Hypothalamus (tissue), 51 donors: ENCODE results near the gene HMGXB3.
"Not testable (repeated sequence)": the region's sequence is repeated elsewhere in the genome, so short reads cannot be mapped to it uniquely, and the experiment has no call there.

ENCODE experiments used
- DNase-seq, 51 donors: peaks; one replicate each; lab custom pipeline; 2025; lab: John Stamatoyannopoulos, UW

Gene HMGXB3

GRCh38 chr5:150020249-150020648 is 19.7 kb downstream of the HMGXB3 start:
- DNase-seq = no peak

DNA sequence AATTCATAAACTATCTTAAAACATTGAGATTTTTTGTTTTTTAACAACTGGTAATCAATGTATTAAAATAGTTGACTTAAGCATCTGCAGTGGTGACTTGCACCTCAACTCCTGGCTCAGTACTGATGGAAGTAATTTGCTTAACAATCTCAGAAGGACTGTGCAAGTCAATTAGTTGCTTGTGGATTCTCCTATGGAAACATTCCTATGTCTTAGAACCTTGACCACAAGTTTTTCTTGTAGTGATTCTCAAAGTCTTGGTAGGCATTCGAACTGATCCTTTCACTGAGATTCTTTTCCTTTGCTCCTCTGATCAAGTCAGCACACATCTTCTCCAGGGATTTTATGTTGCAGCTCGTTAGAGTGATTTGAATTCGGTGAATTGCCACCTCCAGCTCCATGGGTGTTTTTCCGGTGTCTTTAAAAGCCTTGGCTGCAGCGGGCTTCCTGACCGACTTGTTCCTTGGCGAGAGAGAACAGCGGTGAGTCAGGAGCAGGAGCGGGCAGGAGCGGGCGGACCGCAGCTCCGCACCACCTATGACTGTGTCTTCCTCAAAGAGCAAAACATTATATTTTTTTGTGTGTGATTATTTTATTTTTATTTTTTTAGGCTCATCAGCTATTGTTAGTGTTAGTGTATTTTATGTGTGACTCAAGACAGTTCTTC is 21.1 kb downstream of the HMGXB3 start:
- DNase-seq = peak in 4 of 51 donors; percentile 7 to 38 (median 16)

DNA sequence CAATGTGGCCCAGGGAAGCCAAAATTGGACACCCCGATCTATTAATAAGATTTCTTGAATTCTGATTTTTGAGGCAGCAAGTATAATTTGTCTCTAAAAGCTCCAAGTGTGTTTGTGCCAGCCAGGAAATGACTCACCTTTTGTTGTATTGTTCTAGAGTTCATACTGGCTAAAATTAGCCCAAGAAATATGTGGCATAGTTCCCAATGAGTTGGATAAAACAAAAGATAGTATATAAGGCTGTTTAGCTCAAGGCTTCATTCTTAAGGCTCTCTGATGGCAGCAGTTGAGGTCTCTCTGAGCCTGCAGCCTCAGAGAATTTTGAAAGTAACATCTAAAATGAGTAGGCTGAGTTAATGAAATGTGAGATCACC is 21.6 kb downstream of the HMGXB3 start:
- DNase-seq = peak in 1 of 51 donors; percentile 36

DNA sequence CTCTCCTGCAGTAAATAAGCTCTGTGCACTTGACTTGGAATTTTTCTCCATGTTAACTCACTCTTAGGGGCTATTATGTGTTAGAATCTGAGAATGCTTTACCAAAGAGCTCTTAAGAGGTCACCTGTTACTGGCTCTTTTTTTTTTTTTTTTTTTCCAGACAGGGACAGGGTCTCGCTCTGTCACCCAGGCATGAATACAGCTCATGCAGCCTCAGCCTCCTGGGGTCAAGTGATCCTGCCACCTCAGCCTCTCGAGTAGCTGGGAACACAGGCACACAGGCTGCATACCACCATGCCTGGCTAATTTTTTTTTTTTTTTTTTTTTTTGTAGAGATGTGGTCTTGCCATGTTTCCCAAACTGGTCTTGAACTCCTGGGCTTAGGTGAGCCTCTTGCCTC is 22.1 kb downstream of the HMGXB3 start:
- no peak for DNase-seq

DNA sequence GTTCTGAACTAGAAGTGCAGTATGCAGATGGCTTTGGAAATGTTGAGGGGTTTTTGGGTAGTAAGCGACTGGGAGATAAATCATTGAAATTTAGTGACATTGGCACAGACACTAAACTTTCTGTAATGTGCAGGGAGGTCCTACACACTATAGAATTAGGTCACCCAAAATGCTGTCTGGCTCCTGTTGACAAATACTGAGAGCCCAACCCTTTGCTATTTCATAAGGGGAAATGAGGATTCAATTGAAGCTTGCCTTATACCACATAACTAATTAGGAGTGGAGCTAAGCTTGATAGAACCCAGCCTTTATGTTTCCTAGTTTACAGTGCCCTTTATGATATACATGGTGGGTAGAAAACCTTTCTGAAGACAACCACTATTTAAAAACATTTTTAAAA is 22.6 kb downstream of the HMGXB3 start:
- DNase-seq = no peak

DNA sequence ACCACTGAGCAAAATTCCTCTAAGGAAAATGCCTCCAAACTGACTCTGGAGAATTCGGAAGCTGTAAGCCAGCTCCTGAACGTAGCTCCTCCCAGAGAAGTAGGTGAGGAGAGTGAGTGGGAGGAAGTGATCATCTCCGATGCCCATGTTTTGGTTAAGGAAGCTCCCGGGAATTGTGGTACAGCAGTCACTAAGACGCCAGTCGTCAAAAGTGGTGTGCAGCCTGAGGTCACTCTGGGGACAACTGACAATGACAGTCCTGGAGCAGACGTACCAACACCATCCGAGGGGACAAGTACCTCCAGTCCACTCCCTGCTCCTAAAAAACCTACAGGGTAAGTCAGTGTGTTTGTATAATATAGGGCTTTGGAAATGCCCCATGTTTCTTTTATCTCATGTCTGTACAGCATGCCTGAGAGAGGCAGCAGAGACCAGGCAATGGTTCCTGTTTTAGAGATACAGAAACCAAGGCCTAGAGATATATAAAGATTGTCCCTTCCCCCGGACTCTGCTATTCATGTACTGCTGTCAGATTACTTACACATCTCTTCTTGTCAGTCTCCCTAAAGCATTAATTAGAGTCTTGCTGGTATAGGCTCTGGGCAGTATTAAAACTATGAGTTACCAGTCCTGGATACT is 23.9 kb downstream of the HMGXB3 start:
- peak in 1 of 51 donors; percentile 13 for DNase-seq

- DNase-seq = no peak
Measured at GRCh38 chr5:150026682-150027172, 26.2 kb downstream of the HMGXB3 start.

GRCh38 chr5:150028047-150028446 is 27.5 kb downstream of the HMGXB3 start:
- DNase-seq = not testable (repeated sequence)

DNA sequence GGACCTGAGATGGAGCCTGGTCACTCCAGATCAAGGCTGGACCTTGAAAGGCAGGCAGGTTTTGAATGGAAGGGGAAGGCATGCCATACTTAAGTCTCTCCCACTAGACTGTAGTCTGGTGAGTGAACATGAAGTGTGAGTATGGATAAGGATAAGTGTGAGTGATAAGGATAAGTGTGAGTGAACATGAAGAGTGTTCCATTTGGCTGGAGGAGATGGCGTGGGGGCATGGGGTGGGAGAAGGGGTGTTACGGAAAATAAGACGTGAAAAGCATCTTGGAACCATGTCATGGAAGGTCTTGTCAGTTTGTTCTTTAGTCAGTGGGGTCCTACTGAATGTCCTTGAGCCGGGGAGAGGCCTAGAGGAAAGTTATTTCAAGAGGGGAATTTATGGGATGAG is 32.8 kb downstream of the HMGXB3 start:
- no peak for DNase-seq

- no peak for DNase-seq
Measured at GRCh38 chr5:150034662-150035061, 34.1 kb downstream of the HMGXB3 start.

GRCh38 chr5:150035139-150035895 is 34.8 kb downstream of the HMGXB3 start:
- DNase-seq = no peak

DNA sequence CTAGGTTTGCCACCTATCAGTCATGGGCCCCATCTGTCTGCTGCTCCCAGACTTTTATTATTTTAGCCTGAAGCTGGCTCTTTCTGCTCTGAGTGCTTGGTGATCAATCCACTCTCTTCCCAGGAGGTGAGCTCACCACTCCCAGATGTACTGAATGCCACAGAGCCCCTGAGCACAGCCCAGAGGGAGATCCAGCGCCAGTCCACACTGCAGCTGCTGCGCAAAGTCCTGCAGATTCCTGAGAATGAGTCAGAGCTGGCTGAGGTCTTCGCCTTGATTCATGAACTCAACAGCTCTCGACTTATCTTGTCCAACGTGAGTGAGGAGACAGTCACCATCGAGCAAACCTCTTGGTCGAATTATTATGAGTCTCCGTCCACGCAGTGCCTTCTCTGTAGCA is 36.0 kb downstream of the HMGXB3 start:
- no peak for DNase-seq

DNA sequence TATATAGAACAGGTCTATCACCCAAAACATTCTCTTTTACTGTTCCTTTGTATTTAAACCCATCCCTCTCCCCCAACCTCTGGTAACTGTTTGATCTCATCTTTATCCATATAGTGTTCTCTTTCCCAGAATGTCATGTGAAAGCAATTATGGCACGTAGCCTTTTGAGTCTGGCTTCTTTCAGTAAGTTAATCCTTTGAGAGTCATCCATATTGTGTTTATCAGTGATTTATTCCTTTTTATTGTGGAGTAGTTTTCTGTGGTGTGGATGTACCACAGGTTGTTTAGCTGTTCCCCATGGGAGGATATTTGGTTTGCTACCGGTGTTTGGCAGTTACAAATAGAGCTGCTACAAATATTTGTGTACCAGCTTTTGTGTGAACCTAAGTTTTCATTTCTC is 38.0 kb downstream of the HMGXB3 start:
- DNase-seq = no peak

DNA sequence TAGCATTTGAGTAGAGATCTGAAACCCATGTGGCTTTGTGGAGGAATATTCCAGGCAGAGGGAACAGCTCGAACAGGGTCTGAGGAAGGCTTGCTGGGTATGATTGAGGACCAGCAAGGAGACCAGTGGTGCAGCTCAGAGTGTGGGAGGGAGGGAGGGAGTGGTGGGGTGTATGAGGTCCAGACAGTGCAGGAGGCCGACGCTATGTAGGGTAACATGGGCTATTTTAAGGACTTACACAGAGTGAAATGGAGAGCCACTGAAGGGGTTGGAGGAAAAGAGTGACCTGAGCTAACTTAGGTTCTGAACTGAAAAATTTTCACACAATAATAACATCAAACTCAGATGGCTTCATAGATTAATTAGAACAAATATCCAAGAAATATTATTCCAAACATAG is 41.9 kb downstream of the HMGXB3 start:
- no peak for DNase-seq

DNA sequence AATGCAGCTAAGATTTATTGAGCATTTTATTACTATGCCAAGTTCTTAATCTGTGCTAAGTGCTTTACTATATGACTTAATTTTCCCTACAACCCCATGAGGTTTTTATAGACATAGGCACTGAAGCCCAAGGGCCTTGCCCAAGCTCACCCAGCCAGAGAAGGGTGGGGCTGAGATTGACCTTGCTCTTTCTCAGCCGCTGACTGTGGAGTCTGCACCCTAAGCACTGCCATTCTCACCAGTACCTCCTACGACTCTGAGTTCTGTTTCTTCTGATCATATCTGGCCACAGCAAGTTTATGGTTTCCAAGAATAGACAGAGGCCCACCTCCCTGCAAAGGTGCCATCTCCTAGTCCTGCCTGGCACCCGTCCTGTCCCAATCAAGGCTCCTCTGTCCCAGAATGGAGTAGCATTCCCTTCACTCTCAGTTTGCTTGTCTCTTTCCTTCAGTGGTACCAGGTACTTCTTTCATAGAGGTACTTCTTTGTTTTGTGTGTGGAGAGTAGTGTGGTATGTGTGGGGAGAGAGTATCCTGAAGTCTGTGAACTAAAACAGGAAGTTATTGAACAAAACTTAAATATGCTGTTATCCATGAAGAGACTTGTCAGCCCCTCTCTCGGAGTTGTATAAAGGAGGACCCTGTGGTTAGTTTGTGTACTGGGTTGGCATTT is 43.3 kb downstream of the HMGXB3 start:
- DNase-seq = no peak

GRCh38 chr5:150044329-150044681 is 43.8 kb downstream of the HMGXB3 start:
- no peak for DNase-seq

GRCh38 chr5:150044712-150045111 is 44.2 kb downstream of the HMGXB3 start:
- no peak for DNase-seq

DNA sequence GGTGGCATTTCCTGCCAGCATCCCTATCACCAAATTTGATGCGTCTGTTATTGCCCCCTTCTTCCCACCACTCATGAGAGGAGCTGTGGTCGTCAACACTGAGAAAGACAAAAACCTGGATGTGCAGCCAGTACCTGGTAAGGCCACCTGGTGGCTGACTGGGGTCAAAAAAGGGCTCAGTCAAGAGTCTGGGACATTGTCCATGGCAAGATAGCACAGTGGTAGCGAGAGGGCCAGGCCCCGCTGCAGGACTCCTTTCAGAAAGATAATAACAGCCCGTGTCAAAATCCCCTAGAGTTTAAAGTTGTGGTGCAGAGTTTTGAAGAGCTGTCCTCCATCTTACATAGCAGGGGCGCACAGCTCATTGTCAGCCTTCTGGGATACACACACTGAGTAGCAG is 45.0 kb downstream of the HMGXB3 start:
- no peak for DNase-seq

DNA sequence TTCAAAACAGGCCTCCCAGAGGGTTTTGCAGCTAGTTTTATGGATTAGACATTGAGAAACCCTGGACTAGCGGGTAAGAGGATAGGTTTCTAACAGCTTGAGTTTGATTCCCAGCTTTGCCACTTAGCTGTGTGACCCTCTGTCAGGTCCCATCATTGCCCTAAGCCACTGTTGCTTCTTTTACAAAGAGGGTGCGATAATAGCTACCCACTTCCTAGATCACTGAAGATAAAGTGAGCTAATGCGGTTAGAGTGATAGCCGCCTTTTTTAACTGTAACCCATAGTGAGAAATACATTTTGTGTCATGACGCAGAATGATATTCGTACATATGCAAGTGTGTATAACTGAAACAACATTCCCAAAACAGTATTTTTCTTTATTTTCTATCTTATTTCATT is 45.5 kb downstream of the HMGXB3 start:
- no peak for DNase-seq

DNA sequence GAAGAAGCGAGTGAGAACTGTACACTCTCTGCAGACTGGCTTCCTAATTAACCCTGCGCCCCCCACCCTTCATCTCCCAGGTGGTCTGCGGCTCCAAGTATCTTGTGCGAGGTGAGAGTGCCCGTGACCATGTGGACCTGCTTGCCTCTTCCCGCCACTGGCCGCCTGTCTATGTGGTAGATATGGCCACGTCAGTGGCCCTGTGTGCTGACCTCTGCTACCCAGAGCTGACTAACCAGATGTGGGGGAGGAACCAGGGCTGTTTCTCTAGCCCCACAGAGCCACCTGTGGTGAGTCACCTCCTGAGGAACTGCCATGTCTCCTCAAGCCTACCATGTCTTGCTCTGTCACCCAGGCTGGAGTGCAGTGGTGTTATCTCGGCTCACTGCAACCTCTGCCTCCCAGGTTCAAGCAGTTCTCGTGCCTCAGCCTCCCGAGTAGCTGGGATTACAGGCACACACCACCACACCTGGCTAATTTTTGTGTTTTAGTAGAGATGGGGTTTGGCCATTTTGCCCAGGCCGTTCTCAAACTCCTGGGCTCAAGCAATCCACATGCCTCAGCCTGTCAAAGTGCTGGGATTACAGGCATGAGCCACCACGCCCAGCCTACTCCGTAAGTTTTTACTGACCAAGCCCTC is 49.8 kb downstream of the HMGXB3 start:
- DNase-seq = not testable (repeated sequence)

DNA sequence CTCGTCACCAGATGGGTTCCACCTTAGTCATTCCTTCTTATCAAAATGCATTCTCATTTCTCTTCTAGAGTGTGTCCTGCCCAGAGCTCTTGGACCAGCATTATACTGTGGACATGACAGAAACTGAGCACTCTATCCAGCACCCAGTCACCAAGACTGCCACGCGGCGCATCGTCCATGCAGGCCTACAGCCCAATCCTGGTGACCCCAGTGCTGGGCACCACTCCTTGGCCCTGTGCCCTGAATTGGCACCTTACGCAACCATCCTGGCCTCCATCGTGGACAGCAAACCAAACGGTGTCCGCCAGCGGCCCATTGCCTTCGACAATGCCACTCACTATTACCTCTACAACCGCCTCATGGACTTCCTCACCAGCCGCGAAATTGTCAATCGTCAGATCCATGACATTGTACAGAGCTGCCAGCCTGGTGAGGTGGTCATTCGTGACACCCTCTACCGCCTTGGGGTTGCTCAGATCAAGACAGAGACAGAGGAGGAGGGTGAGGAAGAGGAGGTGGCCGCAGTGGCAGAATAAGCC is 51.2 kb downstream of the HMGXB3 start:
- DNase-seq = no peak
